Measurements from ENCODE around the gene TCEANC.
"Not testable (repeated sequence)": the region's sequence is repeated elsewhere in the genome, so short reads cannot be mapped to it uniquely, and the experiment has no call there.

The TCEANC gene

GRCh38 chrX:13658602-13659001 lies 5.7 kb downstream of the TCEANC start:
- peak; percentile 75 for DNase-seq

GRCh38 chrX:13659063-13659462 lies 6.1 kb downstream of the TCEANC start:
- no peak for DNase-seq

GRCh38 chrX:13661735-13662288 lies 8.9 kb downstream of the TCEANC start:
- no peak for DNase-seq

- no peak for DNase-seq
Measured at GRCh38 chrX:13662355-13662791, 9.4 kb downstream of the TCEANC start.

DNA sequence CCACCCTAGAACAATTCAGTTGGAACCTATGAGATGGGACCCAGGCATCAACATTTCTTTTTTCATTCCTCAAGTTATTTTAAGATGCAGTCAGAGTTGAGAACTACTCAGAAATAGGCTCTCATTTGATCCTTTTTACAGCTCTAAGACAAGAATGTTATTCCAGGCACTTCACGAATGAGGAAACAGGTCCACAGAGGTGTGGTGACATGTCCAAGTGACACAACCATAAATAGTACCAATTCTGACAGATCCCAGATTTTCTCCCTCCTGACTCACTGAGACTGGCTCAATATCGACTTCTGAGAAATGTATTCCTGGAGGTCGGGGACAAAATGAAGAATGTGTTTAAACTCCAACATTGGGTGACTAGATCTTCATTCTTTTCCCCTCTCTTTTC lies 11.1 kb downstream of the TCEANC start:
- no peak for DNase-seq

DNA sequence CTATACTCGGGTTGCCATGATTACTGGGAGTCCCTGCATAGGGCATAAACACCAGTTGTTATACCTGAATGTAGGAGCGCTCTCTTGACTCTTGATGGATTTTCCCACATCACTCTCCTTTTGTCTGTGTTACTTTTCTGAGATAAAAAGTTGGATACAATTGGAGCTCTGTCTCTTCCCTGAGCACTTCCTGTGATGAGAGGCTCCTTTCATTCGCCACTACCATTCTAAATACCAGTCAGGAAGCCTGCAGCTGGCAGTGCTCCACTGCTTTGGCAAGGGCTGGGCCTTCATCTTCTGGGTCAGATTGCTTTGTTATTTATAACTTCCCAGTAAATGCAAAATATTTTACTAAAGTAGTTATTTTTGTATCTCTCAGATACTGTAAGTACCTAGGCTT lies 13.9 kb downstream of the TCEANC start:
- DNase-seq = no peak

- no peak for DNase-seq
Measured at GRCh38 chrX:13667919-13668318, 15.0 kb downstream of the TCEANC start.

GRCh38 chrX:13669246-13669737 lies 16.4 kb downstream of the TCEANC start:
- DNase-seq = peak; percentile 35

GRCh38 chrX:13669755-13670154 lies 16.8 kb downstream of the TCEANC start:
- DNase-seq = not testable (repeated sequence)

- DNase-seq = no peak
Measured at GRCh38 chrX:13670197-13670596, 17.3 kb downstream of the TCEANC start.

DNA sequence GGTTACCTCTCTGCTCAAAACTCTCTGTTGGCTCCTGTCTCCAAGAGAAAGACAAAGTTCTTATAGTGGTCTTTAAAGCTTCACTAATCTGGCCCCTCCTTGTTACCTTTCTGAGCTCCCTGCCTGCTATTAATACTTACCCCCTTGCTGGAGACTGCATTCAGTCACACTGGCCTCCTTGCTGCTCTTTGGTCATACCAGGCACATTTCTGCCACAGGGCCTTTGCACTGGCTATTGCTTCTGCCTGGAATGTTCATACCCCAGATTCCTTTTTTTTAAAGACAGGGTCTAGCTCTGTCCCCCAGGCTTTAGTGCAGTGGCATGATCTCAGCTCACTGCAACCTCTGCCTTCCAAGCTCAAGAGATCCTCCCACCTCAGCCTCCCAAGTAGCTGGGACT lies 20.1 kb downstream of the TCEANC start:
- no peak for DNase-seq

DNA sequence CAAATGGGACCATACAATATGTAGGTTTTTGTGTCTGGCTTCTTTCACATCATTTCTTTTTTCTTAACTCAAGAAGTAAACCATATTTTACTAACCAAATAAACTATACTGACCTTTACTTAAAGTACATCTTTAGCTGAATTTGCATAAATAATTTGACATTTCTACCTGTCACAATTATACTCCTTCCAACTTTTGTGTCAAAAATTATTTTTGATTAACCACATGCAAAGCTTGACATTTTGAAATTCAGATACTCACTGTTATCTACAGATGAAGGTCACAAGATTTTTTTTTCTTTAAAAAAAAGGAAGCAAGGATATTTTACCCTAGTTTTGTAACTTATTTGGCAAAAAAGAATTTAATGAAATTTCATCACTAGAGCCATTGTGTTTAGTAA lies 23.9 kb downstream of the TCEANC start:
- no peak for DNase-seq

DNA sequence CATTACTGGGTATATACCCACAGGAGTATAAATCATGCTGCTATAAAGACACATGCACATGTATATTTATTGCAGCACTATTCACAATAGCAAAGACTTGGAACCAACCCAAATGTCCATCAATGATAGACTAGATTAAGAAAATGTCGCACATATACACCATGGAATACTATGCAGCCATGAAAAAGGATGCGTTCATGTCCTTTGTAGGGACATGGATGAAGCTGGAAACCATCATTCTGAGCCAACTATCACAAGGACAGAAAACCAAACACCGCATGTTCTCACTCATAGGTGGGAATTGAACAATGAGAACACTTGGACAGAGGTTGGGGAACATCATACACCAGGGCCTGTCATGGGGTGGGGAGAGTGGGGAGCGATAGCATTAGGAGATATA lies 26.8 kb downstream of the TCEANC start:
- DNase-seq = not testable (repeated sequence)

- DNase-seq = no peak
Measured at GRCh38 chrX:13681595-13681994, 28.7 kb downstream of the TCEANC start.

- DNase-seq = no peak
Measured at GRCh38 chrX:13684361-13684760, 31.4 kb downstream of the TCEANC start.

- no peak for DNase-seq
Measured at GRCh38 chrX:13685126-13685763, 32.3 kb downstream of the TCEANC start.

DNA sequence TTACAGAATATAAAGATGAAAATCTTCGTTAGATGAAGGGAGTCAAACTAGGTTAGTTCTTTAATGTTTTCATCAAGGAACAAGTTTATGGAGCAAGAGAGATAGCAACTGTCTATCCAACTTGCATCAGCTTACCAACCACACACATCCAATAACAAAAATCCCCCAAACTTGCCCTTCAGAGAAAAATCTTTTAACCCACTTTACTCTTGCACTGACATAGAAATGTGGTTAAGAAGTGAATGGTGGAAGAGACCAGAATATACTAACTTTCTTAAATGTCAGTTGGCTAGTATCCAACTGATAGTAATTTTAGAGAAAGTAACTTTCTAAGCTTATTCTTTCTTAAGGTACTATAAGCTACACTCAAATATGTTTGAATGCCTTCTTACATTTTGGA lies 34.3 kb downstream of the TCEANC start:
- no peak for DNase-seq

DNA sequence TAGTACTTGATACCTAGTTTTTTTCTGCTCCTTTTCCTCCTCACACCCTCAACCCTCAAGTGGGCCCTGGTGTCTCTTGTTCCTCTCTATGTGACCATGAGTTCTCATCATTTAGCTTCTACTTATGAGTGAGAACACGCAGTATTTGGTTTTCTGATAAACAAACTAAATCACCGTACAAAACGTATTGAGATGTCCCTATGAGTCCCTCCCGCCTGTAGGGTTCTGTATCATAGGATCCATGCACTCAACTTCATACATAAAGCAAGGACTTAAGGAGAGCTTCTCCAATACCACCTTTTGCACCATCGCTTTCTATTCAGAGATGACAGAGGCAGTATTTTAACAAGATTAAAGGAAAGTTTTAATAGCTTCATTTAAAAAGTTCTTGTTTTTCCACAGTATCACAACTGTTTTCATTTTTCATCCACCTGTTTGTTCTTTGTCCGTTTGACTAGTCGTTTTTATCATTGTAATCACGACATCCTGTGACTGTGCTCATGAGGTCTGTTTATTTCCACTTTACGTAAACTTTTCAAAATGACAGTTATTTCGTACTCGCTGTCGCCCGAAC lies 35.5 kb downstream of the TCEANC start:
- no peak for DNase-seq

- DNase-seq = peak; percentile 90
Measured at GRCh38 chrX:13688958-13689740, 36.2 kb downstream of the TCEANC start, which contains the start of gene RAB9A. Gene RAB9A (plus strand): TSS chrX:13689128. CDS start chrX:13708747, 19,619 bp downstream.

DNA sequence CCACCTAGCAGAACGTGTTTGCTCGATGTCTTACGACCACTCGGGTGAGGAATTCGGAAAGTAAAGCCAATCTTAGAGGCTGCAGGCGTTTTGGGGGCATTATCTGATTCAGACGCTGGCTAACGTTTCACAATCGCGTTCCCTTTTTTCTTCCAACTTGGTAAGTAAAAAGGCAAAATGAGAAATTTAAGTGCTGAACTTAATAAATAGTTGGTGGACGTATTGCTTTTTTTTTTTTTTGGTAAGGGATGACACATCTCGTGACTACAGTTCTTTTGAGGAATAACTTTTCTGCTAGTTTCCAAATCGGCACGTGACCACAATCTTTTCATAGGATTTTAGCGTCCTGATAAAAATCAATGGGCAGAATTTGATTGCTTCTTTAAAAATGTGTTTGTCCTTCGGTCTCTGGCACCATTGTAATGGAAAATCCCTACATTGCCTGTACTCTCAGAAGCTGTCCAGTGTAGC lies 36.8 kb downstream of the TCEANC start:
- DNase-seq = peak; percentile 44

GRCh38 chrX:13690836-13691235 lies 37.9 kb downstream of the TCEANC start:
- no peak for DNase-seq

DNA sequence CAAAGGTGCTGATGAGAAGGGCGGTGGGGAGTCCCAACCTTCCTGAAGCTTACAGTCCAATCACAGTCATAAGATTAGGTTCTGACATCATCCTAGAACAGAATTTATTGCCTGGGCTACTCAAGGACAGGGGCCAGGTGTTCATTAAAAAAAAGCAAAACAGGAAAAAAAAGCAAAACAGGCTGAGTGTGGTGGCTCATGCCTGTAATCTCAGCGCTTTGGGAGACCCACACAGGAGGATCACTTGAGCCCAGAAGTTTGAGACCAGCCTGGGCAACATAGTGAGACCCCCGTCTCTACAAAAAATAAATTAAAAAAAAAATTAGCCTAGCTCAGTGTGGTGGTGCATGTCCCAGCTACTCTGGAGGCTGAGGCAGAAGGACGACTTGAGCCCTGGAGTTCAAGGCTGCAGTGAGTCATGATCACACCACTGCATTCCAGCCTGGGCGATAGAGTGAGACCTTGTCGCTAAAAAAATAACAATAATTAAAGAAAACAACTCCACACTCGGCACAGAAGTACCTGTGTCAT lies 39.0 kb downstream of the TCEANC start:
- no peak for DNase-seq

GRCh38 chrX:13692771-13693231 lies 39.9 kb downstream of the TCEANC start:
- DNase-seq = no peak
